HG02981 (cell line): ENCODE data around the gene JARID2.

Experiments used
- ATAC-seq: cut with Tn5 transposase; IDR thresholded peaks from one replicate; pipeline ENCODE4 v1.9.1; 2021; ENCODE audit warnings: mild to moderate bottlenecking, moderate library complexity; ENCODE audit not compliant: unreplicated experiment

The JARID2 gene

GRCh38 chr6:15513131-15513771 is 267.4 kb downstream of the JARID2 start:
- no peak for ATAC-seq

GRCh38 chr6:15513801-15514711 is 268.2 kb downstream of the JARID2 start:
- no peak for ATAC-seq

GRCh38 chr6:15515226-15515625 is 269.4 kb downstream of the JARID2 start:
- no peak for ATAC-seq

- ATAC-seq: no peak
These were observed 269.9 kb downstream of the JARID2 start for GRCh38 chr6:15515660-15516375.

GRCh38 chr6:15516378-15516777 is 270.5 kb downstream of the JARID2 start:
- ATAC-seq: no peak

- no peak for ATAC-seq
These were observed 271.2 kb downstream of the JARID2 start for GRCh38 chr6:15516923-15517560.

GRCh38 chr6:15517600-15517999 is 271.7 kb downstream of the JARID2 start:
- no peak for ATAC-seq

GRCh38 chr6:15518057-15518456 is 272.2 kb downstream of the JARID2 start:
- ATAC-seq: no peak

- no peak for ATAC-seq
These were observed 273.0 kb downstream of the JARID2 start for GRCh38 chr6:15518878-15519277.

- no peak for ATAC-seq
These were observed 273.8 kb downstream of the JARID2 start for GRCh38 chr6:15519681-15520080.

GRCh38 chr6:15520626-15521203 is 274.8 kb downstream of the JARID2 start:
- no peak for ATAC-seq

- no peak for ATAC-seq
These were observed 275.7 kb downstream of the JARID2 start for GRCh38 chr6:15521582-15521981.

GRCh38 chr6:15522026-15522425 is 276.2 kb downstream of the JARID2 start:
- no peak for ATAC-seq

- ATAC-seq: no peak
These were observed 276.6 kb downstream of the JARID2 start for GRCh38 chr6:15522427-15522826.

GRCh38 chr6:15522856-15523529 is 277.1 kb downstream of the JARID2 start:
- ATAC-seq: no peak

- no peak for ATAC-seq
These were observed 278.1 kb downstream of the JARID2 start for GRCh38 chr6:15523679-15524630.

GRCh38 chr6:15524861-15525401 is 279.1 kb downstream of the JARID2 start:
- ATAC-seq: no peak

GRCh38 chr6:15526212-15526701 is 280.4 kb downstream of the JARID2 start:
- no peak for ATAC-seq
